Activated CD4-positive, alpha-beta T cell treated with anti-CD3 and anti-CD28 coated beads, Interleukin-2, amount 50 U/mL, for 48 hours (primary cell): ENCODE data around the gene MBP.
"Not testable (repeated sequence)": the region's sequence is repeated elsewhere in the genome, so short reads cannot be mapped to it uniquely, and the experiment has no call there.

Experiments used
- DNase-seq, 2 experiments: peaks; one replicate each; pipeline ENCODE4 v3.0.0-alpha.2; 2020

MBP gene

DNA sequence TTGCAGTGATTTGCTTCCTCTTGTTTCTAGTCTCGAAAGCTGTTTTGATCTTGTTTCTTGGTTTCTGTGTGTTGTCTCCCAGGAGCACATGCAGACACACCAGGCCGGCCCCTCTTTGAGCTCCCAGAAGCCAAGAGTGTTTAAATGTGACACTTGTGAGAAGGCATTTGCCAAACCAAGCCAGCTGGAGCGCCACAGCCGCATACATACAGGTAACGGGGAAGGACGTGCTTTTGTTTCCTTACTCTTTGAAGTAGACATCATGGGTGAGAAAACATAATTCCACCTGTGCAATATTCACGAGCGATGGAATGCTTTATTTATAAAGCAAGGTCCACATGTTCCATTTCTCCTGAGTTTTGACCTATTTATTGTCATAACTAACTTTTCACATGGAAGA is 173.0 kb downstream of the MBP start:
- no peak for DNase-seq

DNA sequence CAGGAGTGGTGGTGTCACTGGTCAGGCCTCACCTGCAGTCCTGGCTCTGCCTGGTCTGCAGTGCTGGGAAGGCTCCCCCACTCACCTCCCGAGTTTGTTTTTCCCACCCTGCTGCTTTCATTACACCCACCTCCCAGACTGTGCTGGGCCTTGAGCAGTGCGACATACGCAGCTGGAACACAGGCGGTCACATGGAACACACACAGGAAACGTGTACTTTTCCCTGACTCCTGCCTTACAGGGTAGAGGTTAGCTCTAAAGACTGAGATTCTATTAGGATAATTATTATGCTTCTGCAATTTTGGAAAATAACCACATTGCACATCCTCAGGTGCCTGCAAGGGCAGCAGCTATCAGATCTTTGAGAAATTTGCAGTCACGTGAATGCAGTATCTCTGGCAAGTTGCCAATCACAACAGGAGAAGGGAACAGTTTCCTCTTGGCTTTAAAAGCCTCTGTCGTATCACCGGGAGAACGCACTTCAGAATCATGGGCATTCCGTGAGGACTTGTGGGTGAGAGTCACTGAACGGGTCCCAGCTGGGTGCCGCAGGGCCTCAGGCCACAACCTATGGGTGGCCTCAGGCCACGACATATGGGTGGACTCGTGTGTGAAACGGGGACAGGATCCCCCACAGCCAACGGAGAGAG is 173.8 kb downstream of the MBP start:
- DNase-seq = no peak

DNA sequence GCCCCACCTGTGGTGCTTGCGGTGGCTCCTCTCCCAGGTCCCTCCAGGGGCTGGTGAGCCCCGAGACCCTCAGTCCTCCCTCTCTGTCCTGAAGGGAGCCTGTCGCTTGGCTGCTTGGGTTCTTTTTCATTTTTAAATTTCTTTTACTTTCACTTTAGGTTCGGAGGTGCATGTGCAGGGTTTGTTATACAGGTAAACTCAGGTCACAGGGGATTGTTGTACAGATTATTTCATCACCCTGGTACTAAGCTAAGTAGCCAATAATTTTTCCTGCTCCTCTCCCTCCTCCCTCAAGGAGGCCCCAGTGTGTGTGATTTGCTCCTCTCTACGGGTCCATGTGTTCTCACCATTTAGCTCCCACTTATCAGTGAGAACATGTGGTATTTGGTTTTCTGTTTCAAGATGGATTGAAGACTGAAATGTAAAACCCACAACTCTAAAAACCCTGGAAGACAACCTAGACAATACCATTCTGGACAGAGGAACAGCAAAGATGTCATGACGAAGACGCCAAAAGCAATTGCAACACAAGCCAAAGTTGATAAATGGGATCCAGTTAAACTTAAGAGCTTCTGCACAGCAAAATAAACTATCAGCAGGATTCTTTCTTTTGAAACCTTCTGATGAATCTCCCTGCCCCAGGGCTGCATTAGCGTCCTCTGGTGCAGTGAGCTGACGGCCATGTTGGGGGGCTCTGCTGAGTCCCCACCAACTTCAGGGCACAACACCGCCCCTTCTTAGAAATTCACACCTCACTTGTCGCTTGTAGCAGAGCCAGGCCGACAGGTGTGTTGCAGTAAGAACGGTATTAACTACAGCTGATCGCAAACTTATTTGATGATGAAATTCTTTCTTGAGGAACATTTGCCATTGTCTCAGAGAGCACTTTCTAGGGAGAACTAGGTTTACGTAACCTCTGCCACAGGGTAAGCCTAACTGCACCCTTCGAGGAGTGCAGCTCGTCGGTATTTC is 174.9 kb downstream of the MBP start:
- DNase-seq = no peak

DNA sequence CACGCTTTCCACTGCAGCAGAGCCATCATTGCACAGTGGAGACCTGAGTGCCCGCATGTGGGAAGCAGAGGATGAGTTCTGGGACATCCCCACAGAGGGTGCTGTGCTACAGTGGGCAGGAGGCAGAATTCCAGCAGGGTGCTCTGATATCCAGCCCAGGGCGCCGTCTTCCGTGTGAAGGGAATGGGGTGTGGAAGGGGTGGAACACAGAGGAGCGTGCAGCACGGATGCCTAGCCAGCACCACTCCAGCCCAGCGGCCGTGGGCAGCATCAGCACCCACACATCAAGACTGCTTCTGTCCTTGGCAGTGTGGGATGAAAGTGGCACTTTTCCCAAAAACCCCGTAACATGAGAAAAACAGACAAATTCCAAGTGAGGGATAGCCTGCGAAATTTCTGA is 175.9 kb downstream of the MBP start:
- DNase-seq = no peak

DNA sequence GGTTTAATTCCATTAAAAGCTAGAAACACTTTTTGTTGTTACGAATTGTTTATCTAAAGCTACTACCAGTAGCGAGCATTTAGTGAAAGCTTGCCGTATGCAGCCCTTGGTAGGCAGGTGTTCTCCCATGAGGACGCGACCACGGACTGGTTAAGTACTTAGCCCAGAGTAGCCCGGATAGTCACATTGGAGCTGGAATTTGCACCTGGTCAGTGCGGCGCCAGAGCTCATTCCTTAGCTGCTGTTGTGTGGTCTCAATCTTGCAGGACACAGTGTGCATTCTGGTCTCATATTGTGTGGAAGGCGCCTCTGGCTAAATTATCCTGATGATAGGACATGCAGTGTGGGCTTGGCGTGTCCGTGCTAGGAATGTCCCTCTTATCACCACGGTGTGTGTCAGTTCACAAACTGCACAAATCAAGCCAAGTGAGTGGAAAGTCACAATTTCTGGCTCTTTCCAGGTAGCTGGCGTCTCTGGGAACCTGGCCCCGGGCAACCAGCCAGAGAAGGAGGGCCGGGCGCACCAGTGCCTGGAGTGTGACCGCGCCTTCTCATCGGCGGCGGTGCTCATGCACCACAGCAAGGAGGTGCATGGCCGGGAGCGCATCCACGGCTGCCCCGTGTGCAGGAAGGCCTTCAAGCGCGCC is 176.9 kb downstream of the MBP start:
- no peak for DNase-seq

DNA sequence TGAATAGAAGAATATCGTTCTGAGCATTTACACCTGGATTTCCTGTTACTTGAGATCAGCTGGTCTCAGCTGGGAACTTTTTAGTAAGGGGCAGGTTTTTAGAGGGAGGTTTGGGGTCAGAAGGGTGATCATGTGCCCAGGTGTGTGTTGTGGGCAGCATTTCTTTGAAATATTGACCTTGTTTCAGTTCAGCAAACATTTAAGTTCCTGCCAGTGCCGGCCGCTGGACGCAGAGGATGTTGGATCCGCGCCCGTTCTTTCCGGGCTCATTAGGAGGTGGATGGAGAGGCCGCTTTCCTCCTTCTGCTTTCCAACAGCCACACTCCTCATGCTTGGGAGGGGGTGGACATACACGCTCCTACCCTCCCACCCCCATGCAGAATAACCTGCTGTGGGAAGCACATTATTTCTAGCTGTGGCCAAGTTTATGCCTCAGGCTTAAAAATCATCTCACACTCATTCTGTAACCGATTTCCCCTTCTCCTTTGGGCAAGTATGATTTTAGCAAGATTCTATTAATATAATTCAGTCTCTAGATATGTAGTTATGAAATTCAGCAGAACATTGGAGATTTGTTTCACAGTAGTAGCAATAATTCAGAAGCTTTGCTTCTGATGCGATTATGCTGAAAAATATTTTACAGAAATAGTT is 178.9 kb downstream of the MBP start:
- DNase-seq = no peak

DNA sequence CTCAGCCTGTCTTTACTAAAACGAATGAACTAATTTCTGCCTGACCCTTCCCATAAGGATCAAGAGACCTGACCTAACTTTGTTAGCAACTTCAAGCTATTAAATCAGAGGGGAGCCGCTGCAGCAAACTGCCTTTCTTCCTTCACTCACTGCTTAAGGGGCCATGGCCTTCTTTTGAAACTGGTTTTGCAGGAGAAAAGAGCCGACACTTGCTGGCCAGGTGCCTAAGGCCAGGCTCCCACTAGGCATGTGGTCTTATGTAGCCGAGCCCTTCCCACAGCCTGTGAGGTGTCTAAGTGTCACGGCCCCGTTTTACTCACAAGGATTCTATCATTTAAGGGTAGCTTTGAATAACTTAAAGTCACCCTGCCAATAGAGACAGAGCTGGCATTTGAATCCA is 179.4 kb downstream of the MBP start:
- no peak for DNase-seq

DNA sequence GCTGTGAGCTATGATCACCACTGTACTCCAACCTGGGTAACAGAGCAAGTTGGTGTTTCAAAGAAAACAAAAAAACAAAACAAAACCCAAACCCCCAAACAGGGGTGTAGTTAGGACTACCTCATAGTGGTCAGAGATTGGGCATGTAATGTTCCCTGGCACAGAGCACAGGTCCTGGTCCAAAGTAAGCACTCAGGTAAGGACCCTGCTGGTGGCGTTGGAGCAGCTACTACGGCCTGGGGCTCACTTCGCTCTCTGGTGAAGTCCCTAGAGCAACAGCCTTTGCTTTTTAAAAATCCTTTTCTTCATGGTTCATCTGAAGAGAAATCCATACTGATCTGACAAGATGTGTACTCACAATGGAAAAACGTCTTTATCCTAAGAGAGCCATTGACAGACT is 179.8 kb downstream of the MBP start:
- no peak for DNase-seq

DNA sequence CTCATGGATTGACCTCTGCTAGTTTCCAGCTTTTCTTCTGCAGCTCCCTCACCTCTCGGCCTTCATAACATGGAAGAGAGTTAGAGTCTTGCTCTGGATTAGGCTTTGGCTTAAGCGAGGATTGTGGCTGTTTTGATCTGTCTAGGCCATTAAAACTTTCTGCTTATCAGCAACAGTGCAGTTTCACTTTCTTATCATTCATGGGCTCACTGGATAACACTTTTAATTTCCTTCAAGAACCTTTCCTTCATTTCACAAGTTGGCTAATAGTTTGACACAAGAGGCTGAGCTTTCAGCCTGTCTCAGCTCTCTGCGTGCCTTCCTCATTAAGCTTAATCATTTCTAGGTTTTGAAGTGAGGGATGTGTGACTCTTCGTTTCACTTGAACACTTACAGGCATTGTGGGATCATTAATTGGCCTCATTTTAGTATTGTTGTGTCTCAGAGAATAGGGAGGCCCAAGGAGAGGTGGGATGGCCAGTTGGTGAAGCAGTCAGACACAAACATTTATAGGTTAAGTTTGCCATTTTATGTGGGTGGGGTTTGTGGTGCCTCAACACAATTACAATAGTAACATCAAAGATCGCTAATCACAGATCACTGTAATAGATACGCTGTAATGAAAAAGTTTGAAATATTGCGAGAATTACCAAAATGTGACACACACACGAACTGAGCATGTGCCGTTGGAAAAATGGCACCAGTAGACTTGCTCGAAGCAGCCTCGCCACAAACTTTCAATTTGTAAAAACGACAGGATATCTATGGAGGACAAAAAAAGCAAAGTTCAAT is 180.9 kb downstream of the MBP start:
- no peak for DNase-seq

DNA sequence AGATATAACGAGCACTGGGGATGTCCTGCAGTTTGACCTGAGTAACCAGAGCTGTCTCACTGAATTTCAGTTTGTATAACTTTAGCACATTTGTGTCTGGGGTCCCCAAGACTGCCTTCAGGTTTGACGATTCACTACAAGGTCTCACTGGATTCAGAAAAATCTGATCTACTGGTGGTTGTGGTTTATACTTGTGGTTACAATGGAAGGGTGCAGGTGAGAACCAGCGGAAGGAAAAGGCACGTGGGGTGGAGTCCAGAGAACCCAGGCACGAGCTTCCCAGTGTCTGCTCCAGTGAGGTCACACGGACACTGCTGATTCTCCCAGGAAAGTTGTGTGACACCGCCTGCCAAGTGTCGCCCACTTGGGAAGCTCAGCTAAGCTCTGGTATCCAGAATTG is 184.2 kb downstream of the MBP start:
- DNase-seq = no peak

DNA sequence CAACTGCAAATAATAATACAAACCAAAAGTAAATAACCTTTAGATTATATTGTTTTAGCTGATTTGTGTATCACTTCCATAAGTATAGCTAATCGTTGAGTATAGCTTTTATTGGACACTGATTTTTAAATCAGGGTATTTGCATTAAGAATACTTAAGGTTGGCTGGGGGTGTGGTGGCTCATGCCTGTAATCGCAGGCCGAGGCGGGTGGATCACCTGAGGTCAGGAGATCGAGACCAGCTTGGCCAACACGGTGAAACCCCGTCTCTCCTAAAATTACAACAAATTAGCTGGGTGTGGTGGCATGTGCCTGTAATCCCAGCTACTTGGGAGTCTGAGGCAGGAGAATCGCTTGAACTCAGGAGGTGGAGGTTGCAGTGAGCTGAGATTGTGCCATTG is 188.2 kb downstream of the MBP start:
- DNase-seq = not testable (repeated sequence)

DNA sequence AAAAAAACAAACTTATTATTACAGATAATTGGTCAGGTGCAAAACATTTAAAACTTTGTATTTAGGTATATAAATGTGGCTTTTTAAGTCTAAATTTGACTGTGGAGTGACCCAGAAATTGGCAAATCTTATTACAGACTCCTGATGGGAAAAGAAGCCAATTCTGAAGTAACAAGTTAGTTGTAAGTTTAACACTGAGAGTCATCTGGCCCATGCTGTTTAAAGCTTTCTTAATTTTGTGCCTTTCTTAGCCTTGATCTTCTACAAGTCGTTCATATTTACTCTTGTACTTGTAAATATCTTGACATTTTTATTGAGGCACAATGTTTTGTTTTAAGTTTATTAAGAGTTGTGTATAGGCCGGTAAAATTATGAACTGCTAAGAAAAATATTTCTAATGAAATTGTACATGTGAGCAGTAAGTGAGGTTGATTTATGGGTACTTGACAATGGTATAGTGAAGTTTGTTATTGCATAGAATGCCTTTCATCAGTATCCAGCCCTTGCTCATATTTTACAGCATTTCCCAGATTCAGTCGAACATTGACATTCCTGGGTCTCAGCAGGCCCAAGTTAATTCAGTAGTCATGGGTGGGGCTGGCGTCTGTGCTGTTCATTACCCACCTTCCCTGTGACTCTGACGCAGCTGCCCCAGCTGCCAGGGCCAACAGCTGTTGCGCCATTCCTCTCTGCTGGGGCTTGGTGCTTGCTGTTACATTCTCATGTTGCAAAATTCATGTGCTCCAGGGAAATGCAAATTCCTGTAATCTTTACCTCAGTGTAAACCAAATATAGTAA is 188.8 kb downstream of the MBP start:
- DNase-seq = no peak

DNA sequence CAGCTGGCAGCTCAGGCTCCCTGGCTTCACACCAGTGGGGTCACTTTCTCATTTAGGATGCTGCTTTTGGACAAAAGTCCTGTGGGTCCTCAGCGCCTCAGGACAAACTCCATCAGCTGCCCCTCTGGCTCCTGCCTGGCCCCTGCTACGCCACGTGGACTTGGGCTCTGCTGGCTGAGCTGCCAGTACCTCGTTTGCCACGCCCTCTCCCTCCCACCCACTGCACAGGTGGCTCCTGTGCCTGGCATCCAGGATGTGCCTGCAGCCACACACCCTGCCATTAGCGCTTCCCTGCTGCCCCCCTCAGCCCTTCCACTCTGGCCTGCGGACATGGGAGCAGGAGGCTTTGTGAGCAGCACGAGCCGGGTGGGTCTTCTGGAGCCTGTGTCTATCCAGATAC is 191.3 kb downstream of the MBP start:
- no peak for DNase-seq

DNA sequence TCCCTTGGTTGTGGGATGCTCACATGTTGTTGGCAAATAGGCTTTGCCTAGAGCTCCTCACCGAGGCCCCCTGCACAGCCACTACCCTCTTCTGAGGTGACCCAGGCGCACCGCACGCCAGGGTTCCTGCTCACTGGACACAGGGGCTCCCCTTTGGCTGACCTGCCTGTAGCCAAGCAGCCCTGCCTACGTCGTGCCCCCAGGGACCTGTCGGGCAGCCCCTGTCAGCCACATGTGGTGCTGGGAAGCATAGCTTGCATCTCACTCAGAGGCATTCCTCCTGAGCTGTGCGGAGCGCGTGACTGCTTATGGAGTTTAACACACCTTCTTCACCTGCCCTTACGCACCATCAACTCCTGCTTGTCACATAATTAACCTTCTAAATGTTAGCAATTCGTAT is 194.0 kb downstream of the MBP start:
- no peak for DNase-seq

DNA sequence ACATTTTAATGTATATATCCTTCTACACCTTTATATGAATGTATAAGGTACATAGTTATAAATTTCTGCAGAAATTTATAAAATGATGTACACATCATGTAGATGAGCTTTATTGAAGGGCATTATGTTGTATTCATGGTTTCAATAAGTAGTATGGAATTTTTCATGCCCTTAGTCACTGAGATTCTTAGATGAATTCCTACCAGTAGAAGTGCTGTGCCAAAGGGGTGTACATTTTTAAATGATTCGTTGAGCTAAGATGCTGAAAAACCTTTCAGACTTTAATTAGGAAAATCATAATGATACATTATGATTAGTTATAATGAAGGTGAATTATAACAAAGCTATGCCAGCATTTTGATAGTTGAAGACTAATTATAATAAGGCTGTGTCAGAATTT is 195.0 kb downstream of the MBP start:
- DNase-seq = no peak

DNA sequence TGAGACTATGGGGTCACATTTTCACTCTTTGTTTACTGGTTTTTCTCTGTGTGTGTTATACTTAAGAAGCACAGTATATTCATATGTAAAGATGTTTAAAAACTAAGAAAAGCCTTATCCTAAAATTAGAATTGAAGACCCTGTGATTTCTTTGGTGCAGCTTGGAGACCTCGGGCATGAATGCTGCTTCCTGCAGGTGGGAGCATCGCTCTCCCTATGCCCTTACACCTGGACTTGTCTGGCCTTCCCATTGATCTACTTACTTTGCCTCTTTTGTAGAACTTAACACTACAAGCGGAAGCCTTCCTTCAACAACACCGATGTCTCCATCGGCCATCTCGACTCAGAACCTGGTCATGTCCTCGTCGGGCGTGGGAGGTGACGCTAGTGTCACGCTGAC is 195.7 kb downstream of the MBP start:
- DNase-seq = no peak

DNA sequence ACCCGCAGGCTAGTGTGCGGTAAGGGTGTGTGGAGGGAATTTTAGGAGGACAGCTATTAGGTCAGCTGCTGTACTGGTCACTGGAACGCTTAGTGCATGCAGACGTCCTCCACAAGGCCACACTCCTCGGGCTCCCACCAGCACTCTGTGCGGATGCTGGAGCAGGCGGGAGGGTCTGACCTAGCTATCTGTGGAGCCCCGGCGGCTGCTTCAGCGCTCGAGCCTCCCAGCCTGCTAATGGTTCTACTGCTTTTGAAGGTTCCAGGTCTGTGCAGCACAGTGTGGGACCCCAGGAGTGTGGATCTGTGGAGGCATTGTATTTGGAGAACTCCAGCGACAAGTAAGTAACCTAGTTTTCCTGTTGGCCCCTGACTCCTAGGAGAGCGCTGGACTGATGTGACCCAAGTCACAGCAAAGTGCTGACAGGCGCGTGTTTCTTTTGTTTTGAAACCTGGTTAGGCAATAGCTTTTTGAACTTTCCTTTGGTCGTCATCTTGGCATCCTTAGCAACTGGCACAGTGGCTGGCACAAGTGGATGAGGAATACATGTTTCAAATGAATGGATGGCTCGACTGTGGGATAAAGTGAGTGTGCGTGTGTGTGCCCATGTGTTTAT is 196.8 kb downstream of the MBP start:
- DNase-seq = no peak

DNA sequence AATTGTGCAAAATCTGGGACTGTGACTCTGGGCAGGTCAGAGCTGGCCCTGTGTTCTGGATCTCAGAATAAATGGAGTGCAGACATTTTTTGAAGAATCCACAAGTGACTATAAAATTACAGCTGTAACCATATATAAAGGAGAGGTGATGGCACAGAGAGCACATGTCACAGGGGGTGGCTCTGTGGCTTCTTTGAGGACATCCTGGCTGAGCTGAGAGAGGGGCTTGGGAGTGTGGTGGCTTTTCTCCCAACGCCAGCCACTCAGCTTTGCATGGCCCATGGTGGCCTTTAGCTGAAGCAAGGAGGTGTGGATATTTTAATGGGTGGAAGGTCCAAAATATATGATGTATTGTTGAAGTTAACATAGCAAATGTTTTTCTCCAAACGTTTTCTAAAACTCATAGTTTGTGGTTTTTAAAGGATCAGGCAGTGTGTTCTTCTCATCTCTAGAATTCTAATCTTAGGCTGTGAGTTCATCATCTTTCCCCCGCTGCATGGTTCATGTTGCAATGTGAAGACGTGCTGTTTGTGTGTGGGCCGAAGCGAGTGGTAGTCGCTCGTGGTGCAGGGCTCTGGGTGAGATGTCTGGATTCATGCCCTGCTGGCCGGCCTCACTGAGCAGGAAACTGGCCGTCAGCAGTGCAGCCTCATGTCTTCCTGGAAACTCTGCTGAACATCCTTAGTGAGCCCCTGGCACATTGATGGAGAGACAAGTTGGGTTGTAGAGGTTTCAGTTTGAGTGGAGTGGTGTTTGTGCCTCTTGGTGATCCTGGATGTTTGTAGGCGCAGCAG is 200.4 kb downstream of the MBP start:
- DNase-seq = no peak

DNA sequence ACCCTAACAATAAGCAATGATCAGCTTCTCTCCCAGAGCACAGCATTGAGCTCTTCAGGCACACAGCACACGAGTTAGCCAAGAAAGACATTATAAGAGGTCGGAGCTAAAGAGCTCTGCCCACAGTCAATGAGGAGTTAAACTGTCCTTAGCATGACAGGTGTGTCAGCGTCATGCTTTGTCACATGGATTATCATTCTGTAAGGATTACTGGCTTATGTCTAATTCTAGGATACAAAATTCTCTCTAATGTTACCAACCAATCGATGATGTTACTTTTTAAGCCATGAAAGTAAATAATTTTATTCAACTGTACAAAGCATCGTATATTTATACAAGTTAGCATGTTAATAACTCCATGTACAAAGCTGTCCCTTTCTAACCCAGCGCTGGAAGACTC is 201.4 kb downstream of the MBP start:
- no peak for DNase-seq
